Measurements from ENCODE around the gene ANTKMT.
A peak's percentile ranks its signal among the peaks of the same experiment; 100 is the strongest.

The ANTKMT gene

DNA sequence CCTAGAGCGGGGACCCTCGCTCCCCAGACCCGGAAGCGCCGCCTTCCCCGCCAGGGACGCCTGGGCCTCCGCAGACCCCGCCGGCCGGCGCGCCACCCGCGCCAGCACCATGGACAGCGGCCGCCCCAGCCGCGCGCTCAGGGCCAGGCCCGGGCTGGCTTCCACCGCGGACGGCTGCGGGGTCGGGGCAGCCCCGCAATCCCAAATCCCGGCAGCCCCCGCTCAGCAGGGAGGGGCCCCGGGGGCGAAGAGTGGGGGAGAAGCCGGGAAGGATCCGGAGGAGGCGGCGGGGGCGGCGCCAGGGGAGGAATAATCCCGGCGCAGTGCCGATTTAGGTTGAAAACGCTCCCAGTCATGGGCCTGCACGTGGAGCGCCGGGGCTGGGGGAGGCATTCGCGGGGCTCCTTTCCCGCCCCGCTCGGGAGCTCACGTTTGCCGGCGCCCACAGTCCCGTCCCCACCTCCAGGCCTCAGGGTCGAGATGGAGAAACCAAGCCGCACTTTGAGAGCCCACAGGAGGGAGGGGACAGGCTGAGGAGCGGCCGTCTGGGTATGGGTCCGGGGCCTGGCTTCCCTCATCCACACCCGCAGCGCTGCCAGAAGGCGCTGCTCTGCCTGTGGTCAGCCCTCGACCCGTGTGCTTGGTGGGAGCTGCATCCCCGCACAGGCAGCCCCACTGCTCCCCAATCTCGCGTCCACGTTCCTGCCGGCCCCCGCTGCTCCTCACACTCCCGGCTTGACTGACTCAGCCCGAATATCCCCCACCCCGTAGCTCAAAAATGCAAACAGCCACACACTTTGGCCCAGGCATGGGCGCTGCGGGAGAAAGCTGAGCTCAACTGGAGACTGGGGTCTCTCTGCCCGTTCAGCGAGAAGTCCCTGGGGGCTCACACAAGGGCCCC lies 20.0 kb upstream of the ANTKMT start:
- no peak for DNase-seq (ENCODE audit: low read depth in 2 of 2)

DNA sequence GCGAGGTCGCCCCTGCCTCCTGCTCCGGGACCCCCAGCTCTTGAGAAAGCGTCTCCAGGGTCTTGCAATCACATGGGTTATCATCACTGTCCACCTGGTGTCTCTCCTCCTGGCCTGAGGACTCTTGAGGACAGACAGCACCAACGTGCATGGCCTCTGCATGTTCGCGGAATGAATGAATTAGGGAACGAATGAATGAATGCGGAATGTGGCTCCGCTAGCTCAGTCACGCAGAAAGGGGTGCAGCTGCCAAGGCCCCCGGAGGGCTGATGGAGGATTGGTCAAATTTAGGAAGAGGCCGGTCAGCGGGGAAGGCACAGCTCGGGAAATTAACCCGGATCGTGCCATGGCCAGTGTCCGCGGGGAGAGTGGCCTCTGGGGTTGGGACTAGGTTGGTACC lies 18.6 kb upstream of the ANTKMT start:
- no peak for DNase-seq (ENCODE audit: low read depth in 2 of 2)

DNA sequence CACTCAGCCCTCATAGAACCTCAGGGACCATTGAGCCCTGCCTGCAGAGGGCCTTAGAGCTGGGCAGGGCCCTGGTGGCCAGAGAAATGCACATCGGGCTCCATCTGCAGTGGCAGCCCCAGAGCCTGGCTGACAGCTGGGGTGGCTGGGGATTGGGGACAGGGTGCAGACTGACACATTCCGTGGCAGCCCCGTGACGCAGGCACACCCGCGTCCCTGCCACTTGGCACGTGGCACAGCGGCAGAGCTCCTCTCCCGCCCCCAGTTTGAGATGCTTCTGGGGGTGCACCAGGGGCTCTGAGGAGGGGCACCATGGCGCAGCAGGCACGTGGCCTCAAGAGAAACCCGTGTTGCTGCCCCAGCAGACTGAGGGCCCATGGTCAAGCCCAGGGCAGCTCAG lies 17.5 kb upstream of the ANTKMT start:
- no peak for DNase-seq (ENCODE audit: low read depth in 2 of 2)

DNA sequence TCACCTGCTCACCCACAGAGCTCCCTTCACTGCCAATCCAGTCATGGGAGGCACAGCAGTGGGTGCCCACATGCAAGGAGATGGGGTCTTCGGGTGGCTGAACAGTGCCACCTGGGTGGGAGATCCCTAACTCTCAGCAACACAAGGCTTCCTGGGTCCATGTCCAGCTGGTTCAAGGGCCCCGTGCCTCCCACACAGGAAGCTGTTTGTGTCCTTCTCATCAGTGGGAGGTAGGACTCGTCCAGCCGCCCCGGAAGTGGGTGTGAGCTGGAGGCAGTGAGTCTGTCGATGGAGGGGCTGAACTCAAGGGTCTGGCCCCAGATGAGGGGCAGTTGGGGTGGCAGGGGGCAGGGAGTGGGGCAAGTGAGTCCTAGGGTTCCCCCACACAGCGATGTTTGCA lies 16.9 kb upstream of the ANTKMT start:
- no peak for DNase-seq (ENCODE audit: low read depth in 2 of 2)

DNA sequence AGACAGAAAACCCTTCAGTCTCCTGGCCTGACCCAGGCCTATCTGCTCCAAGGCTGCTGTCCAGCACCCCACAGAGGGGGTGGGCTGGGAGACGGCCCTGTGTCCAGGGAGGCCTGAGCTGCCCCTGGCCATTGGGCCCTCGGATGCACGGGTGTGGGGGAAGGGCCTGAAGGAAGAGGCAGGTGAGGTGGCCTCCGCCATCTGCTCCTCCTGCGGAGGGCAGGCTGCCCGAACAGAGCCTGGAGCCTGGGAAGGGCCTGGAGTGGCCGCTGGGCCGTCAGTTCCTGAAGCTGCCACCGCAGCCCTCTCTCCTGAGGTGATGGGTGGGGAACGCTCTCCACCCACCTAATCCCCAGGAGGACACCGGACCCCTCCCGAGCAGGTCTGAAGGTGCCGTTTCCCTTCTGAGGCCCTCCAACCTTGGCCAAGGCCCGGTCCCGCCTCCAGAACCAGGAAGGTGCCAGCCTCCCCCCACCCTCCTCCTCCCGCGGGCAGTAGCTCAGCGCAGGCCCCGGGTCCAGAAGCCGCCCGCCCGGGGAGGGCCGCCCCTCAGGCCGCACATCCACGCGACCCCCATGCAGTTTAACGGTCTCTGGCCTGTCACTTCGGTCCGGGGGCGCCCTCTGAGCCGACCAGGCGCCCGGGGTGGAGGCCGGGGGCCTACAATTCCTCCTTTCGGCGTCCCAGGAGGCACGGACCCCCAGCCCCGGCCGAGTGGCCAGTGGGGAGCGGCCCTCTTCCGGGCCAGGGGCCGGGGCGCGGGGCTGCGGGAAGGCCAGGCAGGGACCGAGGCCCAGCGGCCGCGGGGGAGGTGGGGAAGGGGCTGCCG lies 16.2 kb upstream of the ANTKMT start:
- no peak for DNase-seq (ENCODE audit: low read depth in 2 of 2)

DNA sequence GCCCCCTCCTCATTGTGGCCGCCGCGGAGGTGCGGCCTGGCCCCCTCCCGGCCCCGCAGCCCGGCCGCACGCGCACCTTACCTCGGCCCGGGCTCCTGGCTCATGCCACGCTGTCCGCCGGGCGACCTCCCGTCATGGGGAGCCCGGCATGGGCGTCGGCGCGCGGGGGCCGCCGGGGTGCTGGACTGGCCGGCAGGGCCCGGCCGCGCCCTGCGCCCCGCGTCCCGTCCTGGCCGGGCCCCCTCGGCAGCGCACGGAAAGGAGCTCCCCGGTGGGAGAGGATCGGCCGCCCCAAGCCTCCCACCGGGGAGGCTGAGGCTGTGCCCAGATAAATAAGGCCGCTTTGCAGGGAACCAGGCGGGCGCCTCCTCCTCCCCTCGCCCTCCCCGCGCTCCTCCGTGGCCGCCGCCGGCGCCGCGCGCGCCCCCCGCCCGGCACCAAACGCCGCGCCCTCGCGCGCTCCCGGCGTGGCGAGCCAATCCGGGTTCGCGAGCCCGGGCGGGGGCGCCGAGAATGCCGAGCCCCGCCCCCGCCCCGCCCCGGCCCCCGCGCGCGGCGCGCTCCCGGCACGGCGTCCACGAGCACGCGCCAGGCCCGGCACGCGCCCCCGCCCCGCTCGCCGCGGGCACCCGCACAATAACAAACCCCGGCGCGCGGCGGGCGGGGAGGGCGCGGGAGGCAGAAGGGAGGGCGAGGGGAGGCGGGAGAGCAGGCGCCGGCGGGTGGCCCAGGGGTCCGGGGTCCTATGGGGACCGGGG lies 15.3 kb upstream of the ANTKMT start, which contains the start of gene FBXL16:
FBXL16 (minus strand) TSS at position 371 of the 758 bp plus-strand sequence. CDS start 8,396 bp downstream, outside the sequence.
- no peak for DNase-seq (ENCODE audit: low read depth in 2 of 2)

DNA sequence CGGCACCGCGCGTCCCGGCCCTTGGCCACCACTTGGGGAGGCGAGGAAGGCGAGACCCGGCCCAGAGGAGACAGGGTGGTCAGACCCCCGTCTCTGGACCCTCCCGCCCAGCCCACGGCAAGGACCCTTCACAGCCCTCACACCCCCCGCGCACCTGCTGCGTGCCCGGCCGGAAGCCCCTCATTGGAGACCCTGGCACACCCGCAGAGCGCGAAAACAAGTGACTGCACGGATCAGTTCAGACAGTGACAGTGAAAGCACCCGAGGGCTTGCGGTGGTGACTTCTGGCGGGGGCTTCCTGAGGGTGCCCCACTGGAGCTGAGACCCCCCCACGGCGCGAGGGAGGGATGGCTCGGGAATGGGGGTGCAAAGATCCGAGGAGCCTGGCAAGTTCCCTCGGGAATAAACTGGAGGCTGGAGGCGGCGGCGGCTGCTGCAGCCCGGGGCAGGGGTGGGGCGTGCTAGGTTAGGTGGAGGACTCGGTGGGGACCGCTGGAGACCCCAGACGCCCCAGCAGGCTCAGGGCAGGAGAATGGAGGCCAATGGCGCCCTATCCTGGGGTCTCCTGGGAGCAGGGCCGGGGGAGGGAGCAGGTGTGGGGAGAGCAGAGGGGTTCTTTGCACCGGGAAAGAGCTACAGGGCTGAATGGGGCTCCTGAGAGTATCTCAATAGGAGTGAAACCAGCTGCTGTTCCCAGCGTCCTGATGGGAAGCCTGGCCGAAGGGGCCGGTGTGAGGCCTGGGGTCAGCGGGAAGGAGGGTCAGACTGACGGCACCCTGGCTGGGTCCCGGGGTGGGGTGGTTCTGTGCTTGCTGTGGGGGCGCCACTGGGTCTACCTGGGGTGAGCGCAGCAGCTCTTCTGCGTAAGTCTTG lies 14.5 kb upstream of the ANTKMT start:
- DNase-seq (ENCODE audit: low read depth in 2 of 2), result no peak

DNA sequence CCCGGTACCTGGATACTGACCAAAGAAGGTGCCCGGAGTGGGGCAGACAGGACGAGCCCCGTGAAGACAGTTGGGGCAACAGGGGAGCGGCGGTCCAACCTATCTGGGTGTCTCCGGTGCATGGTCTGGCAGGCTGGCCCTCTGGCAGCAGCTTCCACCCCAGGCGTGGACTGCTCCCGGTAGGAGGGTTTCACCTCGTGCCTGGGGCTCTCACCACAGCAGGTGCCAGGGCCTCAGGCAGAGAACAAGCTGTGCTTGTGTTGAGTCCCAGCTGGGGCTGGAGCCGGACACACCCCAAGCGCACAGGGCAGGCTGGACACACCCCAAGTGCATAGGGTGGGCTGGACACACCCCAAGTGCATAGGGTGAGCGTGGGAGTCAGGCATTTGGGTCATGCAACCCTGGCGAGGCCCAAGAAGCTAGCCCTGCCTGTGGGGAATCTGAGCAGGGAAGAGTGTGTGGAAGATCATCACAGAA lies 13.8 kb upstream of the ANTKMT start:
- DNase-seq (ENCODE audit: low read depth in 2 of 2), result no peak

DNA sequence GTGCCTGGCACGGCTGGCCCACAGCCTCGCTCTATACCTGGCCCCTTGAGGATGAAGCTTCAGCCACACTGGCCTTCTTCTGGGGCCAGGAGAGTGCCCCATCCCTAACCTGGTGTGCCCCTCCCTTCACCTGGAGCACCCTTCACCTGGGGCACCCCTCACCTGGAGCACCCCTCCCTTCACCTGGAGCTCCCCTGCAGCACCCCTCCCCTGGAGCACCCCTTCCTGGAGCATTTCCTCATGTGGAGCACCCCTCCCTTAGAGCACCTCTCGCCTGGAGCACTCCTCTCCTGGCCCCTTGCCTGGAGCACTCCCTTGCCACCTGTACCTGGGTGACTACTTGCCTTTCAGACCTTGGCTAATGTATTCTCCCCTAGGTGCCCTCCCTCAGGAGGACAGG lies 12.9 kb upstream of the ANTKMT start:
- no peak for DNase-seq (ENCODE audit: low read depth in 2 of 2)

DNA sequence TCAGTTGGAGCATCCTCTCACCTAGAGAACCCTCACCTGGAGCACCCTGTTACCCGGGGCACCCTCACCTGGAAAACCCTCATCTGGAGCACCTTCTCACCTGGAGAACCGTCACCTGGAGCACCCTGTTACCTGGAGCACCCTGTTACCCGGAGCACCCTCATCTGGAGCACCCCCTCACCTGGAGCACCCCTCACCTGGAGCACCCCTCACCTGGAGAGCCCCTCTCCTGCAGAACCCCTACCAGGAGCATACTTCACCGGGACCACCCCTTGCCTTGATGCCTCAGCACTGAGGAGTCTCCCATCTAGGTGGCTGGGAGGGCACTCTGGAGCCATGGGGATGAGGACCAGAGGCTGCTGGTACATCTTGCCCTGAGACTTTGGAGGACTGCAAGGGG lies 12.0 kb upstream of the ANTKMT start:
- DNase-seq (ENCODE audit: low read depth in 2 of 2), result no peak

DNA sequence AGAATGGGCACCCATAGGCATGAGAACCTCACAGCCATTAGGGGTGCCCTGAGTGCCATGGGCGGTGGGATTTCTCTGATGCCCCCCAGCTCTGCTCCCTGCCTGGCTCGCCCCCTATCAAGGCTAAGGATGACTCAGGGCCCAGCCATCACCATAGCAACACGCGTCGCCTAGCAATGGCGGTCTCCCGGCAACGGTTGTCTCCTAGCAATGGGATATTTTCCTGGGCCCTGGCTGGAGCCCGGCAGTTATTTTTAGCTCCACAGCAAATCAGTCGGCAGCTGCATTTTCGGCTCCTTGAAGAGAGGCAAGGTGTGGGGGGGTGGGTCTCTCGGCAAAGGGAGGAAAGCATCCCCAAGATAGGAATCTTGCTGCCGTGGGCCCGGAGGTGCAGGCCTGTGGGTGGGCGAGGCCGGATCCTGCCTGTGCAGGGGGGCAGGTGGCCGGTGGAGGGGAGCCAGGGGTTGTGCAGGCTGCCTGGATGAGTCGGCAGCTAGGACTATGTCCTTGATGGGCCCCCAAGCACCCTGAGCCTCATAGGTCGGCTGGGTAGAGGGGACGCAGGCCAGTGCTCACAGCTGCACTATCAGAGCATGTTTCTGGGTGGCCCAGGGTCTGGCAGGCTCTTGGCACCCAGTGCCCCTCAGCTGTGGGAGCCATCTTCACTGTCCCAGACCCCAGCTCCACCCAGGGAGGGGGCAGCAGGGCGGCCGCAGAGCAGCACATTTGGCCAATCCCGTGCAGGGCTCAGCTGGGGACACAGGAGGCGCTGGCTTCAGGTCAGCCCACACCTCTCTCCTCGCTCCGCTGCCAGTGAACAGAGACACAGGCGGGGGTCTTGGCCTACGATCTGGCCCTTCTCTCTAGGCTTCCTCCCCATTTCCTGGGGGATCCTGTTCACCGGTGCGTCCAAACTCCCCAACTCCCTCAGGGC lies 11.1 kb upstream of the ANTKMT start:
- DNase-seq (ENCODE audit: low read depth in 2 of 2), result no peak

DNA sequence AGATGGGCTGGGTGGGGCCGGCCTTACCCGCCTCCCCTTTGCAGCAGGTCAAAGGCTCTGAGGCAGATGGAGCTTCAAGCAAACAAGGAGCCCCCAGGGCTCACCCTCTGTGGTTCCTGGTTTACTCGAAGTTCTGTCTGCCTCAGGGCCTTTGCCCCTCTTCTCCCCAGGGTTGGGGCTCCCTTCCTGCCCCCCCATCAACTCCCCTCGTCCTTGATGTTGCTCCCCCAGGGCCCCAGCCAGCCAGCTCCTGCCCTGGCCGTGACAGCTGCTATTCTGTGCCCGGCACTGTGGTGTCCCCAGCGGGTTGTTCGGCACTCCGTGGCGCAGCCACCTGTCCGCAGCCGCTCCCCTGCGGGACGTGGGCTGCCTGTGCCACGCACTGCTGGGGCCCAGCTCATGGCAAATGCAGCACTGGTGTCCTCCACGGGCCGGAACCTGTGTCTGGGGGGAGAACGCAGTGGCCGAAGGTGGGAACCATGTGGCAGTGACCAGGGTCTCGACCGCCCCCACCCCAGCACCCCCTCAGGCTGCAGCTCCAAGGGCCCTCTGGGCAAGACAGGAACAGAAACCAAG lies 10.4 kb upstream of the ANTKMT start:
- no peak for DNase-seq (ENCODE audit: low read depth in 2 of 2)

DNA sequence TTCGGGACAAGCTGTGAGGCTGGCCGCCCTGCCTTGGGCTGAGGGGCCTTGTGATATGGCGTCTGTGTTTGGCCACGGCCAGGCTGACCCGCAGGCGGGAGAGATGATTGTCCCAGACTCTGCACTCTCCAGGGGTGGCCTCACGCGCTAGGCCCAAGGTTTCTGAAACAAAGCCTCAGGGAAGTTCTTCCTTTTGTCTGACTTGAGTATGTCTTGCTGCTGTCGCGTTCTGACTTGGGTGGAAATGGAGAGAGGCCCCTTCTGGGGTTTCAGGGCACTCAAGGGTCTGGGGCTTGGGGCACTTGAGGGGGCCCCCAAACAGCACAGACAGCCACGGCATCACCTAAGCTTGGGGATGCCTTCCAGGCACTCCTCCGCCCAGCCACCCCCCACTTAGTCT lies 9.9 kb upstream of the ANTKMT start:
- no peak for DNase-seq (ENCODE audit: low read depth in 2 of 2)

DNA sequence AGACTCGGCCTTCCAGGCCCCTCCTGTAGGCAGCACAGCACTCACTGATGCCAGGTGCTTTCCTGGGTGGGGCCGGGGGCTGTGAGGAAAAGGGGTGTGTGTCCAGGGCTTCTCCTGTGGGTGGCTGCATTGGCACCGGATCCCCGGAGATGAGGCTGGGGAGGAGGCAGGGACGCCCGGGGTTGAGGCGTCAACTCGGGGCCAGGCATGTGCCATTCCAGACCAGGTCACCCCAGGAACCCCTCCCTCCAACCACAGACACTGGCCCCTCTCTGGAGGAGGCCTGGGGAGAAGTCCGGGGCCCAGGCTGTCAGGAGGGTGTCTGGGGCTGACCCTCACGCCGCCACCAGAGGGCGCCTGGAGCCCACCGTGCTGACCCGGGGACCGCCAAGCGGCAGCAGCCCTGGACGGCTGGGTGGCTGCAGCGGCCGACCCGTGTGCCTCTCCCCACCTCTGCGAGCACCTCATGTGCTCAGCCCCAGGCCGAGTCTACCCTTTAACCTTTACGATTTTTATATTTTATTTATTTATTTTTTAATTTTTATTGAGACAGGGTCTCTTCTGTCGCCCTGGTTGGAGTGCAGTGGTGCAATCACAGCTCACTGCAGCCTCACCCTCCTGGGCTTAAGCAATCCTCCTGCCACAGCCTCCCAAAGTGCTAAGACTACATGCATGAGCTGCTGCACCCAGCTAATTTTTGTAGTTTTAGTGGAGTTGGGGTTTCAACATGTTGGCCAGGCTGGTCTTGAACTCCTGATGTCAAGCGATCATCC lies 9.2 kb upstream of the ANTKMT start:
- DNase-seq (ENCODE audit: low read depth in 2 of 2), result peak; percentile 68 to 73

DNA sequence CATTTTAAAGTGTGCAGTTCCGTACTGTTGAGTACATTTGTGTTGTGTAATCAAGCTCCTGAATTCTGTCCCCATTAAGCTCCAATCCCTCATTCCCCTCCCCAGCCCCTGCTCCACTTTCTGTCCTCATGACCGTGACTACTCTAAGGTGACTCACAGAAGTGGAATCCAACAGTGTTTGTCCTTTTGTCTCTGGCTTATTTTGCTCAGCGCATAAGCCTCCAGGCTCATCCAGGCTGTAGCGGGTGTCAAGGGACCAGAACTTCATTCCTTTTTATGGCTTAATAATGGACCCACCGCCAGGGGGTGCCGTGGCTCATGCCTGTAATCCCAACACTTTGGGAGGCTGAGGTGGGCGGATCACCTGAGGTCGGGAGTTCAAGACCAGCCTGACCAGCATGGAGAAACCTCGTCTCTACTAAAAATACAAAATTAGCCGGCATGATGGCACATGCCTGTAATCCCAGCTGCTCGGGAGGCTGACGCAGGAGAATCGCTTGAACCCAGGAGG lies 8.2 kb upstream of the ANTKMT start:
- peak in 1 of 2 donors; percentile 57 for DNase-seq (ENCODE audit: low read depth in 2 of 2)

DNA sequence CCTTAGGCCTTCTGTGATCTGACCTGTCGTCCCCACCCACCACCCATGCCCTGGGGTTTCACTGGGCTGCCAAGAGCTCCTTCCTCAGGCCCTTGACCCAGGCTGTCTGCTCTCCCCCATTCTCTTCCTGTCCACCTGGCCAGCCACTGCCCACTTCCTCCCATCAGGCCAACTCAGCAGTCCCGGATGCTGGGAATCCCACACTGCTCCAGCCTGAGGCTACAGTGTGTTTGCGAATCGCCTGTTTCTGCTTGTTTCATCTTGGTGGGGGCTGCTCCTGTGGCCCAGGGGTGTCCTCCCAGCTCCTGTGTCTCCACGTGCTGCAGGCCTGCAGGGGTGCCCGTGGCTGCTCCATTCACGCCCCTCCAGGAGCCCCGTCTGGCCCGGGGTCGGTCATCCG lies 6.9 kb upstream of the ANTKMT start:
- no peak for DNase-seq (ENCODE audit: low read depth in 2 of 2)

DNA sequence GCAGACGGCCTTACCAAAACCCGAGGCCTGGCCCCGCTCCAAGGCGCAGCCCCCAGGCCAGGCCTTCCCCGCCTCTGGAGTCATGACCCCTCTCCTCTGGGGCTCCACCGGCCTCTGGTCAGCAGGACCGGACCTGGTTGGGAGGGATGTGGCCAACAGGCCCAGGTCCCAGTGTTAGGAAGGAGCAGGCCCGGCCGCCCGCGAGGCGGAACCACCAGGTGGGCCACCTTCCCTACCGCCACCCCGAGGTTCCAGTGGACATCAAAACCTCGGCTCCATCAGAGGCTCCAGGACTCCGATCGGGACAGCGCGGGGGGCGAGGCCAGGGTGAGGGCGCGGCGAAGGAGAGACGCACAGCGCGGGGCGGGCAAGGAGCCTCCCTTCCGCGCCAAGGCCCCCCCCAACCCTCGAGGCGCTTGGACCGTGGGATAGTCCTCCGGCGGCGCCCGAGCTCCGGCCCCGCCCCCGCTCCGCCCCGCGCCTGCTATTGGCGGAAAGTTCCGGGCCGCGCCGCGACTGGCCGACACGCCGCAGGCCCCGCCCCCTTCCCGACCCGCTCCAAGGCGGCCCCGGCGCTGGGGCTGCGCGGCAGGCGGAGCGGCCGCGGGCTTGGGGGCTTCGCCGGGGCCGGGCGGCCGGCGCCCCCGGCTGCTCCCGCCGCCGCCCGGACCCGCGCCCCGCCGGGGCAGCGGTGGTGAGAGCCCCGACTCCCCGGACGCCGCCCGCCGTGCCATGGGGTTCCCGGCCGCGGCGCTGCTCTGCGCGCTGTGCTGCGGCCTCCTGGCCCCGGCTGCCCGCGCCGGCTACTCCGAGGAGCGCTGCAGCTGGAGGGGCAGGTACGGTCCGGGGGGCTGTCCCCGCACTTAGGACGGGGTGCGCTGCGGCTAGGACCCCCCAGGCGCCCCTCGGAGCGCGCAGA lies 6.1 kb upstream of the ANTKMT start, which contains the start of gene METRN:
METRN (plus strand) TSS at position 561 of the 919 bp plus-strand sequence; CDS start at position 733, 172 bp downstream.
- peak; percentile 86 to 93 for DNase-seq (ENCODE audit: low read depth in 2 of 2)

Measured in stimulated activated CD8-positive, alpha-beta memory T cell treated with anti-CD3 and anti-CD28 coated beads, Interleukin-15, amount 100 ng/mL, for 48 hours (primary cell).